IPS-NIHi11 (cell line): ENCODE data around the gene PUDP.
"Not testable (repeated sequence)": the region's sequence is repeated elsewhere in the genome, so short reads cannot be mapped to it uniquely, and the experiment has no call there.

Experiments
- DNase-seq: peaks from one replicate; pipeline ENCODE4 v3.0.0; 2012; ENCODE audit warnings: mixed read lengths, low spot score

Gene PUDP

GRCh38 chrX:7026365-7026764 lies 121.6 kb downstream of the PUDP start:
- DNase-seq, result not testable (repeated sequence)

- no peak for DNase-seq
Measured at GRCh38 chrX:7025471-7025870, 122.5 kb downstream of the PUDP start.

GRCh38 chrX:7024850-7025249 lies 123.1 kb downstream of the PUDP start:
- DNase-seq, result no peak

GRCh38 chrX:7022996-7023395 lies 125.0 kb downstream of the PUDP start:
- DNase-seq, result not testable (repeated sequence)

GRCh38 chrX:7021991-7022390 lies 126.0 kb downstream of the PUDP start:
- no peak for DNase-seq

- no peak for DNase-seq
Measured at GRCh38 chrX:7019555-7019954, 128.4 kb downstream of the PUDP start.

- not testable (repeated sequence) for DNase-seq
Measured at GRCh38 chrX:7012262-7012834, 135.6 kb downstream of the PUDP start.

GRCh38 chrX:7010897-7011296 lies 137.1 kb downstream of the PUDP start:
- not testable (repeated sequence) for DNase-seq

GRCh38 chrX:7007328-7007727 lies 140.6 kb downstream of the PUDP start:
- not testable (repeated sequence) for DNase-seq
